ENCODE measurements around the gene PVR.

The PVR gene

GRCh38 chr19:44643605-44644401 lies at the start of gene PVR:
Gene PVR (plus strand): TSS chr19:44643910. CDS start chr19:44644097, 187 bp downstream.
- Mint-ChIP-seq H3K36me3 (ENCODE audit: low read depth) (peaks cover 1% of the 10 kb centered on the region), H3K4me1 (peaks cover 2% of the 10 kb centered on the region), H3K4me3 (peak within 1 kb of the TSS; percentile 81), H3K27ac (no peak within 1 kb of the TSS), H3K27me3 (peaks cover 11% of the 10 kb centered on the region), H3K9me3 (no peaks in the 10 kb centered on the region)
- ATAC-seq = peak; percentile 90
- DNase-seq = peak; percentile 61

GRCh38 chr19:44596428-44597130 lies 47.1 kb upstream of the PVR start:
- H3K27me3 Mint-ChIP-seq = peaks cover 16% of the 10 kb centered on the region
- no peaks in the 10 kb centered on the region for H3K36me3 Mint-ChIP-seq (ENCODE audit: low read depth)
- no peak for DNase-seq
- no peak overlapping the region for H3K4me3 Mint-ChIP-seq
- no peak overlapping the region for H3K27ac Mint-ChIP-seq
- H3K9me3 Mint-ChIP-seq = peaks cover 7% of the 10 kb centered on the region
- H3K4me1 Mint-ChIP-seq = no peaks in the 10 kb centered on the region
- ATAC-seq = no peak

- H3K27me3 Mint-ChIP-seq = peaks cover 16% of the 10 kb centered on the region
- H3K4me1 Mint-ChIP-seq = no peaks in the 10 kb centered on the region
- H3K27ac Mint-ChIP-seq = no peak overlapping the region
- H3K9me3 Mint-ChIP-seq = peaks cover 7% of the 10 kb centered on the region
- H3K36me3 Mint-ChIP-seq (ENCODE audit: low read depth) = no peaks in the 10 kb centered on the region
- ATAC-seq (no peak), DNase-seq (no peak)
- H3K4me3 Mint-ChIP-seq = no peak overlapping the region
Measured at GRCh38 chr19:44597131-44597491, 46.6 kb upstream of the PVR start.

- H3K27ac Mint-ChIP-seq = no peak overlapping the region
- DNase-seq (no peak), ATAC-seq (no peak)
- no peak overlapping the region for H3K4me3 Mint-ChIP-seq
- no peaks in the 10 kb centered on the region for H3K4me1 Mint-ChIP-seq
- no peaks in the 10 kb centered on the region for H3K36me3 Mint-ChIP-seq (ENCODE audit: low read depth)
- H3K9me3 Mint-ChIP-seq = peaks cover 7% of the 10 kb centered on the region
- H3K27me3 Mint-ChIP-seq = peaks cover 16% of the 10 kb centered on the region
Measured at GRCh38 chr19:44598355-44598754, 45.4 kb upstream of the PVR start.

GRCh38 chr19:44598880-44599279 lies 44.8 kb upstream of the PVR start:
- no peaks in the 10 kb centered on the region for H3K4me1 Mint-ChIP-seq
- no peak for ATAC-seq
- peaks cover 16% of the 10 kb centered on the region for H3K27me3 Mint-ChIP-seq

GRCh38 chr19:44600466-44600865 lies 43.2 kb upstream of the PVR start:
- ATAC-seq (no peak), DNase-seq (no peak)
- Mint-ChIP-seq H3K36me3 (ENCODE audit: low read depth) (no peaks in the 10 kb centered on the region), H3K9me3 (peaks cover 7% of the 10 kb centered on the region), H3K27me3 (peaks cover 12% of the 10 kb centered on the region), H3K27ac (no peak overlapping the region), H3K4me1 (no peaks in the 10 kb centered on the region), H3K4me3 (no peak overlapping the region)

More at GRCh38 chr19:44598880-44599279, 44.8 kb upstream of the PVR start:
- Mint-ChIP-seq H3K9me3 (peaks cover 7% of the 10 kb centered on the region), H3K36me3 (ENCODE audit: low read depth) (no peaks in the 10 kb centered on the region), H3K27ac (no peak overlapping the region), H3K4me3 (no peak overlapping the region)
- DNase-seq = no peak

- Mint-ChIP-seq H3K27ac (no peak overlapping the region), H3K9me3 (peaks cover 7% of the 10 kb centered on the region), H3K27me3 (peaks cover 7% of the 10 kb centered on the region)
Measured at GRCh38 chr19:44602081-44602480, 41.6 kb upstream of the PVR start.

GRCh38 chr19:44603201-44603945 lies 40.3 kb upstream of the PVR start:
- DNase-seq = no peak
- H3K36me3 Mint-ChIP-seq (ENCODE audit: low read depth) = no peaks in the 10 kb centered on the region
- H3K4me3 Mint-ChIP-seq = no peak overlapping the region
- ATAC-seq = no peak
- peaks cover 4% of the 10 kb centered on the region for H3K9me3 Mint-ChIP-seq
- peaks cover 3% of the 10 kb centered on the region for H3K27me3 Mint-ChIP-seq
- no peak overlapping the region for H3K27ac Mint-ChIP-seq
- H3K4me1 Mint-ChIP-seq = peaks cover 11% of the 10 kb centered on the region

More at GRCh38 chr19:44602081-44602480, 41.6 kb upstream of the PVR start:
- H3K4me1 Mint-ChIP-seq = peaks cover 3% of the 10 kb centered on the region
- no peak for DNase-seq
- no peaks in the 10 kb centered on the region for H3K36me3 Mint-ChIP-seq (ENCODE audit: low read depth)
- ATAC-seq = no peak
- no peak overlapping the region for H3K4me3 Mint-ChIP-seq

- DNase-seq (no peak), ATAC-seq (no peak)
- Mint-ChIP-seq H3K27me3 (peaks cover 3% of the 10 kb centered on the region), H3K4me1 (peaks cover 11% of the 10 kb centered on the region), H3K4me3 (no peak overlapping the region), H3K9me3 (peaks cover 4% of the 10 kb centered on the region), H3K36me3 (ENCODE audit: low read depth) (no peaks in the 10 kb centered on the region), H3K27ac (no peak overlapping the region)
Measured at GRCh38 chr19:44604241-44604640, 39.5 kb upstream of the PVR start.

GRCh38 chr19:44605547-44605946 lies 38.2 kb upstream of the PVR start:
- Mint-ChIP-seq H3K27ac (no peak overlapping the region), H3K36me3 (ENCODE audit: low read depth) (no peaks in the 10 kb centered on the region), H3K4me1 (peaks cover 11% of the 10 kb centered on the region), H3K27me3 (peaks cover 1% of the 10 kb centered on the region), H3K9me3 (no peaks in the 10 kb centered on the region), H3K4me3 (no peak overlapping the region)
- ATAC-seq = no peak
- no peak for DNase-seq

GRCh38 chr19:44607049-44607448 lies 36.7 kb upstream of the PVR start:
- no peak overlapping the region for H3K27ac Mint-ChIP-seq
- ATAC-seq = no peak
- no peaks in the 10 kb centered on the region for H3K9me3 Mint-ChIP-seq
- no peak overlapping the region for H3K4me3 Mint-ChIP-seq
- no peak for DNase-seq
- H3K36me3 Mint-ChIP-seq (ENCODE audit: low read depth) = no peaks in the 10 kb centered on the region
- H3K27me3 Mint-ChIP-seq = peaks cover 1% of the 10 kb centered on the region
- peaks cover 11% of the 10 kb centered on the region for H3K4me1 Mint-ChIP-seq

- no peak for ATAC-seq
- H3K9me3 Mint-ChIP-seq = no peaks in the 10 kb centered on the region
- no peak overlapping the region for H3K4me3 Mint-ChIP-seq
- no peak for DNase-seq
- H3K27me3 Mint-ChIP-seq = peaks cover 1% of the 10 kb centered on the region
- no peaks in the 10 kb centered on the region for H3K36me3 Mint-ChIP-seq (ENCODE audit: low read depth)
- no peak overlapping the region for H3K27ac Mint-ChIP-seq
- peaks cover 11% of the 10 kb centered on the region for H3K4me1 Mint-ChIP-seq
Measured at GRCh38 chr19:44607917-44608316, 35.8 kb upstream of the PVR start.

GRCh38 chr19:44608391-44608821 lies 35.3 kb upstream of the PVR start:
- Mint-ChIP-seq H3K4me1 (peaks cover 11% of the 10 kb centered on the region), H3K36me3 (ENCODE audit: low read depth) (no peaks in the 10 kb centered on the region), H3K27me3 (peaks cover 1% of the 10 kb centered on the region), H3K27ac (no peak overlapping the region), H3K4me3 (no peak overlapping the region), H3K9me3 (no peaks in the 10 kb centered on the region)
- ATAC-seq (no peak), DNase-seq (no peak)

- DNase-seq (no peak), ATAC-seq (no peak)
- Mint-ChIP-seq H3K4me3 (no peak overlapping the region), H3K4me1 (peaks cover 11% of the 10 kb centered on the region), H3K9me3 (no peaks in the 10 kb centered on the region), H3K36me3 (ENCODE audit: low read depth) (no peaks in the 10 kb centered on the region), H3K27me3 (peaks cover 1% of the 10 kb centered on the region), H3K27ac (no peak overlapping the region)
Measured at GRCh38 chr19:44609219-44609618, 34.5 kb upstream of the PVR start.
